Activated CD4-positive, alpha-beta T cell treated with anti-CD3 and anti-CD28 coated beads, Interleukin-2, amount 10 ng/mL, durations not matched to agents 7 days and 5 days (primary cell): ENCODE measurements around the gene DEPP1. TPM values are rescaled to one million over a fixed set of nuclear protein-coding genes. Genes with fewer than 3 reads are reported as not detected.
"Not testable (repeated sequence)": the region's sequence is repeated elsewhere in the genome, so short reads cannot be mapped to it uniquely, and the experiment has no call there.

Experiments
- CTCF ChIA-PET: fragments of 350-600 bp; sonication (Branson Sonifier 250); formaldehyde crosslinking; loops from one replicate; lab custom pipeline; 2021; ENCODE audit warnings: antibody characterized with exemption; lab: Charles Lee
- POLR2A ChIA-PET: fragments of 350-600 bp; sonication (Branson Sonifier 250); formaldehyde crosslinking; loops from one replicate; lab custom pipeline; 2021; ENCODE audit warnings: antibody characterized with exemption; lab: Charles Lee
- DNase-seq: peaks from one replicate; pipeline ENCODE4 v3.0.0-alpha.2; 2020
- H3K27ac Mint-ChIP-seq: one replicate; pipeline ENCODE4 v1.8.0; 2021; ENCODE audit warnings: mild to moderate bottlenecking, moderate library complexity, mixed read lengths
- H3K27me3 Mint-ChIP-seq: one replicate; pipeline ENCODE4 v1.8.0; 2021; ENCODE audit warnings: mixed read lengths
- H3K36me3 Mint-ChIP-seq: one replicate; pipeline ENCODE4 v1.8.0; 2021; ENCODE audit warnings: low read depth, mixed read lengths
- H3K4me1 Mint-ChIP-seq: one replicate; pipeline ENCODE4 v1.8.0; 2021; ENCODE audit warnings: mixed read lengths
- H3K4me3 Mint-ChIP-seq: one replicate; pipeline ENCODE4 v1.8.0; 2021; ENCODE audit warnings: mild to moderate bottlenecking, moderate library complexity, mixed read lengths
- H3K9me3 Mint-ChIP-seq: one replicate; pipeline ENCODE4 v1.8.0; 2021; ENCODE audit warnings: mixed read lengths
- total RNA-seq, 2 experiments: library from RNA; stranded (reverse); gene quantifications; one replicate each; pipeline ENCODE4 v1.2.3, GENCODE V29; 2021

The DEPP1 gene
- total RNA-seq = under 1 TPM; 0.22 to 0.33 TPM

GRCh38 chr10:44978570-44979280 is at the start of gene DEPP1:
TSS of gene DEPP1 (minus strand) at chr10:44978809. CDS start at chr10:44978030, 779 bp downstream.
- H3K9me3 Mint-ChIP-seq = no peaks in the 10 kb centered on the region
- H3K27me3 Mint-ChIP-seq = peaks cover 2% of the 10 kb centered on the region
- peaks cover 19% of the 10 kb centered on the region for H3K4me1 Mint-ChIP-seq
- ChIA-PET POLR2A (no interaction called here), CTCF (interaction anchor here (0.6 to 2.4 kb wide), 5 partner anchors 10 to 46 kb away, joined by 3 to 7 read pairs (median 5); no protein-coding TSS in a partner anchor)
- no peak within 1 kb of the TSS for H3K4me3 Mint-ChIP-seq
- no peaks in the 10 kb centered on the region for H3K36me3 Mint-ChIP-seq
- DNase-seq = peak; percentile 22
- H3K27ac Mint-ChIP-seq = peak within 1 kb of the TSS; percentile 19

GRCh38 chr10:45023426-45023825 is 44.8 kb upstream of the DEPP1 start:
- no peak overlapping the region for H3K4me3 Mint-ChIP-seq
- no peak for DNase-seq
- CTCF ChIA-PET = no interaction called here
- H3K4me1 Mint-ChIP-seq = no peaks in the 10 kb centered on the region
- POLR2A ChIA-PET = no interaction called here
- peaks cover 5% of the 10 kb centered on the region for H3K27me3 Mint-ChIP-seq
- H3K27ac Mint-ChIP-seq = no peak overlapping the region
- peaks cover 2% of the 10 kb centered on the region for H3K36me3 Mint-ChIP-seq
- H3K9me3 Mint-ChIP-seq = no peaks in the 10 kb centered on the region

GRCh38 chr10:45015590-45015989 is 37.0 kb upstream of the DEPP1 start:
- CTCF ChIA-PET = interaction anchor here (0.7 kb wide), 1 partner anchor 168 kb away, joined by 3 read pairs; no protein-coding TSS in a partner anchor
- no peaks in the 10 kb centered on the region for H3K4me1 Mint-ChIP-seq
- no peak overlapping the region for H3K27ac Mint-ChIP-seq
- POLR2A ChIA-PET = no interaction called here
- no peak overlapping the region for H3K4me3 Mint-ChIP-seq
- H3K9me3 Mint-ChIP-seq = no peaks in the 10 kb centered on the region
- H3K27me3 Mint-ChIP-seq = peaks cover 8% of the 10 kb centered on the region
- no peak for DNase-seq
- no peaks in the 10 kb centered on the region for H3K36me3 Mint-ChIP-seq

- H3K4me1 Mint-ChIP-seq, H3K27ac Mint-ChIP-seq, H3K9me3 Mint-ChIP-seq, DNase-seq, POLR2A ChIA-PET, CTCF ChIA-PET, H3K36me3 Mint-ChIP-seq, H3K27me3 Mint-ChIP-seq, H3K4me3 Mint-ChIP-seq: not testable (repeated sequence)
Observed at GRCh38 chr10:45014557-45014956, 35.9 kb upstream of the DEPP1 start.

GRCh38 chr10:45008524-45009161 is 30.0 kb upstream of the DEPP1 start:
- Mint-ChIP-seq H3K4me1 (peaks cover 5% of the 10 kb centered on the region), H3K27ac (no peak overlapping the region), H3K4me3 (no peak overlapping the region), H3K36me3 (peaks cover 16% of the 10 kb centered on the region), H3K9me3 (peaks cover 12% of the 10 kb centered on the region), H3K27me3 (peaks cover 2% of the 10 kb centered on the region)
- POLR2A ChIA-PET = no interaction called here
- peak; percentile 49 for DNase-seq
- CTCF ChIA-PET = no interaction called here

- peaks cover 32% of the 10 kb centered on the region for H3K36me3 Mint-ChIP-seq
- CTCF ChIA-PET = no interaction called here
- H3K27ac Mint-ChIP-seq = no peak overlapping the region
- POLR2A ChIA-PET = no interaction called here
- no peak for DNase-seq
- H3K27me3 Mint-ChIP-seq = no peaks in the 10 kb centered on the region
- peaks cover 21% of the 10 kb centered on the region for H3K4me1 Mint-ChIP-seq
- no peak overlapping the region for H3K4me3 Mint-ChIP-seq
- H3K9me3 Mint-ChIP-seq = peaks cover 22% of the 10 kb centered on the region
Observed at GRCh38 chr10:45006276-45007030, 27.8 kb upstream of the DEPP1 start.

GRCh38 chr10:45005284-45005683 is 26.7 kb upstream of the DEPP1 start:
- no peak for DNase-seq
- peaks cover 28% of the 10 kb centered on the region for H3K4me1 Mint-ChIP-seq
- H3K9me3 Mint-ChIP-seq = peaks cover 22% of the 10 kb centered on the region
- no peak overlapping the region for H3K4me3 Mint-ChIP-seq
- peaks cover 35% of the 10 kb centered on the region for H3K36me3 Mint-ChIP-seq
- ChIA-PET POLR2A (no interaction called here), CTCF (no interaction called here)
- no peak overlapping the region for H3K27ac Mint-ChIP-seq
- no peaks in the 10 kb centered on the region for H3K27me3 Mint-ChIP-seq

GRCh38 chr10:45004661-45005060 is 26.1 kb upstream of the DEPP1 start:
- peaks cover 28% of the 10 kb centered on the region for H3K9me3 Mint-ChIP-seq
- H3K4me3 Mint-ChIP-seq = no peak overlapping the region
- peaks cover 3% of the 10 kb centered on the region for H3K27me3 Mint-ChIP-seq
- no peak overlapping the region for H3K27ac Mint-ChIP-seq
- POLR2A ChIA-PET = no interaction called here
- peaks cover 34% of the 10 kb centered on the region for H3K4me1 Mint-ChIP-seq
- no peak for DNase-seq
- H3K36me3 Mint-ChIP-seq = peaks cover 37% of the 10 kb centered on the region
- CTCF ChIA-PET = interaction anchor here (1.1 to 1.5 kb wide), 2 partner anchors 9 to 72 kb away, joined by 3 to 5 read pairs; no protein-coding TSS in a partner anchor

GRCh38 chr10:45003432-45004000 is 24.9 kb upstream of the DEPP1 start:
- ChIA-PET CTCF (interaction anchor here (1.0 to 1.6 kb wide), 6 partner anchors 8 to 71 kb away, joined by 3 to 5 read pairs (median 3); no protein-coding TSS in a partner anchor), POLR2A (no interaction called here)
- no peak for DNase-seq
- Mint-ChIP-seq H3K9me3 (peaks cover 29% of the 10 kb centered on the region), H3K27ac (peak overlapping the region; percentile 58), H3K4me1 (peaks cover 34% of the 10 kb centered on the region), H3K36me3 (peaks cover 37% of the 10 kb centered on the region), H3K27me3 (peaks cover 13% of the 10 kb centered on the region), H3K4me3 (no peak overlapping the region)

GRCh38 chr10:45001381-45002148 is 23.0 kb upstream of the DEPP1 start:
- Mint-ChIP-seq H3K4me3 (peak overlapping the region; percentile 90), H3K27me3 (peaks cover 17% of the 10 kb centered on the region), H3K36me3 (peaks cover 37% of the 10 kb centered on the region), H3K27ac (peak overlapping the region; percentile 91), H3K4me1 (peaks cover 42% of the 10 kb centered on the region), H3K9me3 (peaks cover 29% of the 10 kb centered on the region)
- CTCF ChIA-PET = interaction anchor here (0.6 to 1.1 kb wide), 3 partner anchors 9 to 163 kb away, joined by 3 to 5 read pairs (median 3); no protein-coding TSS in a partner anchor
- POLR2A ChIA-PET = interaction anchor here (0.9 kb wide), 1 partner anchor 69 kb away, joined by 3 read pairs; no protein-coding TSS in a partner anchor
- DNase-seq = peak; percentile 60

GRCh38 chr10:45000752-45001380 is 22.3 kb upstream of the DEPP1 start, which contains the start of gene ZNF22:
TSS of gene ZNF22 (plus strand) at chr10:45000923. CDS start at chr10:45003369, 2,446 bp downstream.
- Mint-ChIP-seq H3K27ac (peak within 1 kb of the TSS; percentile 95), H3K9me3 (peaks cover 29% of the 10 kb centered on the region), H3K4me1 (peaks cover 49% of the 10 kb centered on the region), H3K4me3 (peak within 1 kb of the TSS; percentile 90), H3K27me3 (peaks cover 17% of the 10 kb centered on the region), H3K36me3 (peaks cover 37% of the 10 kb centered on the region)
- CTCF ChIA-PET = interaction anchor here (0.6 to 1.1 kb wide), 4 partner anchors 13 to 281 kb away, joined by 3 to 4 read pairs (median 3); no protein-coding TSS in a partner anchor
- DNase-seq = peak; percentile 61
- POLR2A ChIA-PET = interaction anchor here (0.9 kb wide), 1 partner anchor 68 kb away, joined by 3 read pairs; no protein-coding TSS in a partner anchor
